Caco-2 (cell line): ENCODE results near the gene A1CF. TPM values are rescaled to one million over a fixed set of nuclear protein-coding genes. Genes with fewer than 3 reads are reported as not detected.

Experiments used
- BruUV-seq: library from RNA; stranded (reverse); fragments of 400-500 nt; replicated peaks from 2 replicates; lab custom pipeline; 2021; lab: Mats Ljungman, UMichigan
- CTCF ChIA-PET: fragments of 300-600 bp; sonication (Branson Sonifier 250); formaldehyde crosslinking; loops from one replicate; lab custom pipeline; 2022; ENCODE audit warnings: antibody characterized with exemption; lab: Charles Lee
- POLR2A ChIA-PET: fragments of 300-600 bp; sonication (Branson Sonifier 250); formaldehyde crosslinking; loops from one replicate; lab custom pipeline; 2022; ENCODE audit warnings: antibody characterized with exemption; lab: Charles Lee
- DNase-seq, 2 experiments: peaks; one replicate each; pipeline versions ENCODE4 v3.0.0 to v3.0.0-alpha.2; 2020 to 2022
- H3K27me3 ChIP-seq: replicated peaks from 2 replicates; pipeline ENCODE4 v1.6.0; 2011; ENCODE audit warnings: low read length; ENCODE audit not compliant: control insufficient read depth, insufficient read depth
- H3K36me3 ChIP-seq: 2 replicates; pipeline ENCODE4 v1.5.1; 2011; ENCODE audit warnings: low read length; ENCODE audit not compliant: control insufficient read depth, insufficient read depth
- H3K4me1 ChIP-seq: fragments of 250-450 bp; sonication (Bioruptor Pico); 2 replicates; pipeline ENCODE4 v1.5.1; 2020; ENCODE audit warnings: mild to moderate bottlenecking
- H3K4me3 ChIP-seq: 2 replicates; pipeline ENCODE4 v1.5.1; 2011; ENCODE audit warnings: low read depth, mild to moderate bottlenecking, control low read depth, low read length
- H3K9me3 ChIP-seq: fragments of 250-450 bp; sonication (Bioruptor Pico); 2 replicates; pipeline ENCODE4 v1.5.1; 2020; ENCODE audit warnings: mild to moderate bottlenecking, moderate library complexity
- H3K27ac Mint-ChIP-seq: one replicate; pipeline ENCODE4 v1.8.0; 2022; ENCODE audit warnings: mixed read lengths; ENCODE audit not compliant: unreplicated experiment
- H3K27me3 Mint-ChIP-seq: one replicate; pipeline ENCODE4 v1.8.0; 2022; ENCODE audit warnings: mixed read lengths; ENCODE audit not compliant: insufficient read depth, unreplicated experiment
- H3K36me3 Mint-ChIP-seq: one replicate; pipeline ENCODE4 v1.8.0; 2022; ENCODE audit warnings: mild to moderate bottlenecking, mixed read lengths; ENCODE audit not compliant: insufficient read depth, unreplicated experiment
- H3K4me1 Mint-ChIP-seq: one replicate; pipeline ENCODE4 v1.8.0; 2022; ENCODE audit warnings: low read depth, mixed read lengths; ENCODE audit not compliant: unreplicated experiment
- H3K4me3 Mint-ChIP-seq: one replicate; pipeline ENCODE4 v1.8.0; 2022; ENCODE audit warnings: mild to moderate bottlenecking, moderate library complexity, mixed read lengths; ENCODE audit not compliant: unreplicated experiment
- H3K9me3 Mint-ChIP-seq: one replicate; pipeline ENCODE4 v1.8.0; 2022; ENCODE audit warnings: mixed read lengths; ENCODE audit not compliant: unreplicated experiment
- intact Hi-C: fragments of 100-400 bp; cut with micrococcal nuclease; formaldehyde crosslinking; loops from one replicate; pipeline ENCODE4 v1.10.0; 2022; ENCODE audit not compliant: unreplicated experiment
- total RNA-seq: library from RNA; stranded (reverse); gene quantifications from 2 replicates; pipeline ENCODE4 v1.2.3, GENCODE V29; 2022
- TF ChIP-seq, protein P1 (sequence below), 2 experiments: fragments of 200-600 bp in 1 of 2; IDR thresholded peaks; 1 replicate in 1 of 2; 2 replicates in 1 of 2; pipeline versions ENCODE4 v1.5.1 to v1.8.0; 2011 to 2022; ENCODE audit warnings: antibody characterized with exemption in 1 of 2, control low read depth in 1 of 2, inconsistent platforms in 1 of 2, low read depth in 1 of 2, low read length in 1 of 2, mild to moderate bottlenecking in 1 of 2, moderate library complexity in 1 of 2; ENCODE audit not compliant: insufficient read depth in 1 of 2, severe bottlenecking in 1 of 2, unreplicated experiment in 1 of 2

The A1CF gene
- total RNA-seq, 1 experiment from 2014 or later: 29.9 TPM

DNA sequence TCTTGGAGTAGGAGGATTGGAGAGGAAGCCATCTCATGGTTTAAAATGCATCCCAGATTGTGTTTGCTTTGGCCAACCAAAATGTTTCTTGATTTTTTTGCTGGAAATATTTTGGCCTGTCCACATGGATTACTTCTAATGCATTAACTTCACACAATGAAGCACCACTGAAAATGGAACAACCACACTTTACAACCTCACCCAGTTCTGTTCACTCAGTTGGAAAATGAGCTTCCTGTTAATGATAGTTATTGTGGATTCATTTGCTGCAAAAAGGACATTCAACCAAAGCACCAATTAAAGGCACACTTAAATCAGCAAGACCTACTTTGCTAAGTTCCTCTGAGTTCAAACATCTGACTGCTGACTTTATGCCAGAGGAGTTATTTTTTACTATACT, 11.3 kb upstream of the A1CF start:
- no peak overlapping the region for H3K4me3 Mint-ChIP-seq
- H3K4me1 Mint-ChIP-seq: no peaks in the 10 kb centered on the region
- Histone ChIP-seq H3K36me3 (no peaks in the 10 kb centered on the region), H3K4me1 (0 out of 2 replicates have a peak, but pooled peaks cover 5% of the 10 kb centered on the region), H3K9me3 (no peaks in the 10 kb centered on the region), H3K27me3 (no peaks in the 10 kb centered on the region), H3K4me3 (no peak overlapping the region)
- ChIA-PET CTCF (no interaction called here), POLR2A (no interaction called here)
- no peak for DNase-seq
- no peaks in the 10 kb centered on the region for H3K27me3 Mint-ChIP-seq
- H3K9me3 Mint-ChIP-seq: no peaks in the 10 kb centered on the region
- TF ChIP-seq, protein P1, sequence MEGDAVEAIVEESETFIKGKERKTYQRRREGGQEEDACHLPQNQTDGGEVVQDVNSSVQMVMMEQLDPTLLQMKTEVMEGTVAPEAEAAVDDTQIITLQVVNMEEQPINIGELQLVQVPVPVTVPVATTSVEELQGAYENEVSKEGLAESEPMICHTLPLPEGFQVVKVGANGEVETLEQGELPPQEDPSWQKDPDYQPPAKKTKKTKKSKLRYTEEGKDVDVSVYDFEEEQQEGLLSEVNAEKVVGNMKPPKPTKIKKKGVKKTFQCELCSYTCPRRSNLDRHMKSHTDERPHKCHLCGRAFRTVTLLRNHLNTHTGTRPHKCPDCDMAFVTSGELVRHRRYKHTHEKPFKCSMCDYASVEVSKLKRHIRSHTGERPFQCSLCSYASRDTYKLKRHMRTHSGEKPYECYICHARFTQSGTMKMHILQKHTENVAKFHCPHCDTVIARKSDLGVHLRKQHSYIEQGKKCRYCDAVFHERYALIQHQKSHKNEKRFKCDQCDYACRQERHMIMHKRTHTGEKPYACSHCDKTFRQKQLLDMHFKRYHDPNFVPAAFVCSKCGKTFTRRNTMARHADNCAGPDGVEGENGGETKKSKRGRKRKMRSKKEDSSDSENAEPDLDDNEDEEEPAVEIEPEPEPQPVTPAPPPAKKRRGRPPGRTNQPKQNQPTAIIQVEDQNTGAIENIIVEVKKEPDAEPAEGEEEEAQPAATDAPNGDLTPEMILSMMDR (IDR thresholded peaks at IDR 0.05; ENCODE audit: insufficient read depth in 1 of 2, low read depth in 1 of 2, low read length in 1 of 2, severe bottlenecking in 1 of 2, unreplicated experiment in 1 of 2): no peak
- H3K36me3 Mint-ChIP-seq: no peaks in the 10 kb centered on the region
- BruUV-seq: no TSS peak
- no peak overlapping the region for H3K27ac Mint-ChIP-seq
- intact Hi-C loops: no loop called here

GRCh38 chr10:50894312-50894711, 8.9 kb upstream of the A1CF start:
- ChIA-PET CTCF (no interaction called here), POLR2A (no interaction called here)
- Histone ChIP-seq H3K36me3 (no peaks in the 10 kb centered on the region), H3K4me1 (no peaks in the 10 kb centered on the region), H3K27me3 (no peaks in the 10 kb centered on the region), H3K9me3 (no peaks in the 10 kb centered on the region), H3K4me3 (no peak overlapping the region)
- Mint-ChIP-seq H3K4me1 (peaks cover 6% of the 10 kb centered on the region), H3K27ac (no peak overlapping the region), H3K36me3 (no peaks in the 10 kb centered on the region), H3K4me3 (no peak overlapping the region), H3K9me3 (no peaks in the 10 kb centered on the region), H3K27me3 (no peaks in the 10 kb centered on the region)
- DNase-seq: no peak
- BruUV-seq: no TSS peak
- TF ChIP-seq, protein P1 (IDR thresholded peaks at IDR 0.05; ENCODE audit: insufficient read depth in 1 of 2, low read depth in 1 of 2, low read length in 1 of 2, severe bottlenecking in 1 of 2, unreplicated experiment in 1 of 2): no peak
- intact Hi-C loops: no loop called here

GRCh38 chr10:50892467-50892866, 7.0 kb upstream of the A1CF start:
- Mint-ChIP-seq H3K27me3 (no peaks in the 10 kb centered on the region), H3K4me3 (no peak overlapping the region), H3K9me3 (no peaks in the 10 kb centered on the region), H3K4me1 (peaks cover 6% of the 10 kb centered on the region), H3K36me3 (no peaks in the 10 kb centered on the region), H3K27ac (no peak overlapping the region)
- Histone ChIP-seq H3K4me1 (no peaks in the 10 kb centered on the region), H3K4me3 (no peak overlapping the region), H3K27me3 (no peaks in the 10 kb centered on the region), H3K36me3 (no peaks in the 10 kb centered on the region), H3K9me3 (no peaks in the 10 kb centered on the region)
- DNase-seq: no peak
- BruUV-seq: no TSS peak
- TF ChIP-seq, protein P1 (IDR thresholded peaks at IDR 0.05; ENCODE audit: insufficient read depth in 1 of 2, low read depth in 1 of 2, low read length in 1 of 2, severe bottlenecking in 1 of 2, unreplicated experiment in 1 of 2): no peak
- ChIA-PET CTCF (no interaction called here), POLR2A (no interaction called here)
- intact Hi-C loops: no loop called here
